OCI-LY3 (cell line): ENCODE data around the gene GSTM4.

Source experiments
- EZH2phosphoT487 ChIP-seq: fragments of 200-600 bp; shearing (Covaris generic); IDR thresholded peaks from 2 replicates; pipeline ENCODE4 v1.6.1; 2018; ENCODE audit warnings: antibody characterized with exemption, mixed run types, low read depth
- TF ChIP-seq, protein P1 (sequence below): fragments of 200-600, 300-600 bp; sonication (generic); IDR thresholded peaks from 2 replicates; pipeline ENCODE4 v1.5.1; 2014; ENCODE audit warnings: antibody characterized with exemption, low read length, low read depth

DNA sequence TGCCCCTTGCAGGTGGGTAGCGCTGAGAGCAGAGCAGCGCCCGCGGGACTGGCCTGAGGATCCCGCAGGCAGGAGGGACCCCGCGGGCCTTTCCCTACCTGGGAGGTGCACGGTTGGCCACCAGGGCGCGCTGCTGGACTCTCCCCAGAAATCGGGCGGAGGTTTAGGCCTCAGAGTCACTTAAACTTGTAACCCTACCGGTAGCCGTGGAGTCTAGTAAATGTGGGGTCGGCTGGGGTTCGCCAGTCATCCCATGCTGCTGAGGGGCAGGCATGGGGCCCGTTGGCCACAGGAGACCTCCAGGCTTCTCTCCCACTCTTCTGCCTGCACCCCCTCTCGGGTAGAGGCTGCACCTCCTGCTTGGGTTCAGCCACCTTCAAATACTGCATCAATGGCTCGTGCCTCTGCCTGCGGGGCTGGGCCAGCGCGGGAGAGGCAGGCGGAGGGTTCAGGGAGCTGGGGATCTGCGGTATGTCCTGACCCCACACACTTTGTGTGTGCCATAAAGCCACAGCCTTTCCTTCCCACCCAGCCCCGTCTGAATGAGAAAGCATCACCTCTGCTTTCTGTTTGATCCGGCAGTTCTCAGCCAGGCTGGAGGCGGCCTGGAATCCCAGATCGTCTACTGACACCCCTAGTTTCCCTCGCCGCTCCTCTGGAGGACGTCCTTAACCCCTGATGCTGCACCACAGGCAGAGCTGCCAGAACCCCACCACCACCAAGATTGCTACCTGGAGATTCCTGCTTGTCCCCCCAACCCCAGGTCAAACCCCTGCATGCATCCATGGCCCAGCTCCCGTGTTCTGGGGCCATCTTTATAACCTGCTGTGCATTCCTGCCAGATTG lies 12.3 kb upstream of the GSTM4 start:
- TF ChIP-seq, protein P1, sequence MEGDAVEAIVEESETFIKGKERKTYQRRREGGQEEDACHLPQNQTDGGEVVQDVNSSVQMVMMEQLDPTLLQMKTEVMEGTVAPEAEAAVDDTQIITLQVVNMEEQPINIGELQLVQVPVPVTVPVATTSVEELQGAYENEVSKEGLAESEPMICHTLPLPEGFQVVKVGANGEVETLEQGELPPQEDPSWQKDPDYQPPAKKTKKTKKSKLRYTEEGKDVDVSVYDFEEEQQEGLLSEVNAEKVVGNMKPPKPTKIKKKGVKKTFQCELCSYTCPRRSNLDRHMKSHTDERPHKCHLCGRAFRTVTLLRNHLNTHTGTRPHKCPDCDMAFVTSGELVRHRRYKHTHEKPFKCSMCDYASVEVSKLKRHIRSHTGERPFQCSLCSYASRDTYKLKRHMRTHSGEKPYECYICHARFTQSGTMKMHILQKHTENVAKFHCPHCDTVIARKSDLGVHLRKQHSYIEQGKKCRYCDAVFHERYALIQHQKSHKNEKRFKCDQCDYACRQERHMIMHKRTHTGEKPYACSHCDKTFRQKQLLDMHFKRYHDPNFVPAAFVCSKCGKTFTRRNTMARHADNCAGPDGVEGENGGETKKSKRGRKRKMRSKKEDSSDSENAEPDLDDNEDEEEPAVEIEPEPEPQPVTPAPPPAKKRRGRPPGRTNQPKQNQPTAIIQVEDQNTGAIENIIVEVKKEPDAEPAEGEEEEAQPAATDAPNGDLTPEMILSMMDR = peak; percentile 70
- no peak for TF ChIP-seq EZH2phosphoT487
